Measurements from ENCODE around the gene RANBP17.

Gene RANBP17

DNA sequence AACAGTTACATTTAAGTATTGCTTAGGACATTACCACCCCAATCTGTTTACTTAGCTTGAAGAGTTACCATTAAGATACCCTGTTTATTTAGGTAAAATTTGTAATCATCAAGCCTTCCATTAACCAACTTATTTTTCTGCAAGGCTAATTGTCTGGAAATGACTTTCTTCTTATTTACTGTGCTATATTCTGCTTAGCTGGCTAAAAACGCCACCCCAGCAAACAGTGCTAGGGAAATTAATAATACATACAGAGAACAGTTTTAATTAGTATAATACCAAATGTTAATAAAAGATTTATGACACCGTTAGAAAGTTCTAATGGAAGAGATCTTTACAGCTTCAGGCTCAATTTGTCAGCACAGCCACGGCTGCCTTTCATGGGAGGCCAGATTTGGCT is 461.2 kb downstream of the RANBP17 start:
- no peak for DNase-seq

DNA sequence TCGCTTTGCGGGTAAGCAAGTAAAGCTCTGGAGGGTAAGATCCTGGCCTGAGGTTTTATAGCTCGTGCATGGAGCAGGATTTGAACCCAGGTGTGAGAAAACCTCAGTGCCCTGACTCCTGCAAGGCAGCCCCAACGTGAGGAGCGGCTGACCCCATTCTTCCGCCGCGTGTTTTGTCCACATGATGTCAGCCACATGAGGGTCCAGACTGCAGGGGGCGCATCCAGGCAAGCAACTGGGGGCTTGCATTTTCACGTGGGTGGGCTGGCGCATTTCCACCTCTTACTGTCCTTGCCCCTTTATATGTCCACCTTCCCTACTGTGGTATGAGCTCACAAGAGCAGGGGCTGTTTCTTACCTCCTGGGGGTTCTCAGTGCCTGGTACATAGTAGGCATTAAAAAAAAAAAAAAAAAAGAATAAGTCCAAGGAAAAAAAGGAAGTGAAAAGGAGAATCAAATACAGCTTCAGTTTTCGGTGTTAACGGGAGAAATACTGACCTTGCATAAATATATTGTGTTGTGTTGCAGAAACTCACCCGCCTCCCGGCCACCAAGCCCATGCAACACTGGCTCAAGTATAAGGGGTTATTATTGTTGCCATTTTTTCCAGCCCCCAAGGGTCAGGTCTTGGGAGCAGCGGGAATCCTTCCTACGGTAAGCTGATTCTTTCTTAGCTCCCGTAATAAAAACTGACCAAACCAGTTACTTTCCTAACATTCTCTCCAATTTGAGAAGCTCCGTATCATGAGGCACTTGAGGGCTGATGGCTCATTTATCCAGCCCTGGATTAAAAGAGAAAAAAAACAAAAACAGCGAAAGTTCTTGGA is 462.2 kb downstream of the RANBP17 start:
- no peak for DNase-seq

DNA sequence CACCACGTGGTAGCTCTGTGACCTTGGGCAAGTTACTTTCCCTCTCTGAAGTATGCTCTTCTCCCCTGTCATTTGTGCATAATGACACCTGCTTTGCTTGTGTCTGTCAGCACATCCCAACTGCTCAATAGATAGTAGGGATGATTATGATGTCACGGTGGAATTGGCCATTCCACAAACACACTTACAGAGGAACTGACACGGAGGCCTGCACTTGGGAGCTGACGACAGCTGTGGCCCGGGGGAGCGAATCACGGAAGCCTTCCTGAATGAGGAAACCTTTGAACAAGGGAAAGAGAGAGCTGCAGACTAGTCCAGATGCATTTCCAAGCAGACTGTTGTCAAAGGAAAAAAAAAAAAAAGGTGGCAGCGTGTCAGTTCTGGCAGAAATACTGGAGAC is 468.2 kb downstream of the RANBP17 start:
- no peak for DNase-seq

DNA sequence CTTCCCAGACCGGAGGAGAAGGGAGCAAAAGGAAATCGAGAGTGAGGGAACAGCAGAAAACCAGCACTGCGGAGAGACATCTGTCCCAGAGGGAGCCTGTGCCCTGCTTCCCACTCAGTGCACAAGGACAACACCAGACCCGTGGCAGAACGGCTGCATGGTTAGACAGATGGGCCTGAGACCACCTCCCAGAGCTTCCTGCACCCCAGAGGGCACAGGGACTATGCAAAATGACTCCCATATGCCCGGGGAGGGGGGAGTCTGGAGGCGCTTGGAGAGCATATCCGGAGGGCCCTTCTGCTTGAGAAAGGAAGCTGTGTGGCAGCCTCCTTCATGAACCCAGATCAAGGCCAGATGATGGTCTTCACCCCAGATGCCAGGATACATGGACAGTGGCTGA is 473.8 kb downstream of the RANBP17 start:
- no peak for DNase-seq

DNA sequence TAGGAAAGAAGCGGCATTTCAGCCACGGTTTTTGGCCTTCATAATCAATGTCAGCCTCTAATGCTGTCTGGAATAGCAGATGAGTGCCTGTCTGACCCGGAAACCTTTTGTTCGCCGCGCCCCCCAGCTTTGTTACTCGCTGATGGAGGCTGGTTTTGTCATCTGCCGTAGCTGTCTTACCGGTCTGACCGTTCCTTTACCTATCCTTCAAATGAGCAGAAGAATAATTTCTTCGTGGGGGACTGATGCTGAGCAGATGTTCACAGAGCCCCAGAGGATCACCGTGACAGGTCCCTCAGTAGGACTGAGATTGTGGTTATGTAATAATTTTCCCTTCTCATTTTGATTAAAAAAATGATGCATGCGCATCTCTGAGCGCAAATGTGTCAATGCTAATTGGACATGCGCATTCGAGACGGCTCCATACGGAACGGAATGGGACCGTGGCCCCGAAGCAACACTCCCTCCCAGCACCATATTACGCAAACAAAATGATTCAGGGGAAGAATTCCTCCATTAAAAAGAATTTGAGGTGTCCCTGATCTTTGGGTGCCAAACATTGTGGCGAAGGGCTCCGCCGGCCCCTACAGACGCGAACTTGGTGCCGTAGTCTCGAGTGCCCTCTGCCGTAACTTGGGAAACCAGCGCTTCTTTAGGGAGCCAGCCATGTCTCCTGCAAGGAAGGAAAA is 474.8 kb downstream of the RANBP17 start:
- DNase-seq: peak; percentile 38 to 49

DNA sequence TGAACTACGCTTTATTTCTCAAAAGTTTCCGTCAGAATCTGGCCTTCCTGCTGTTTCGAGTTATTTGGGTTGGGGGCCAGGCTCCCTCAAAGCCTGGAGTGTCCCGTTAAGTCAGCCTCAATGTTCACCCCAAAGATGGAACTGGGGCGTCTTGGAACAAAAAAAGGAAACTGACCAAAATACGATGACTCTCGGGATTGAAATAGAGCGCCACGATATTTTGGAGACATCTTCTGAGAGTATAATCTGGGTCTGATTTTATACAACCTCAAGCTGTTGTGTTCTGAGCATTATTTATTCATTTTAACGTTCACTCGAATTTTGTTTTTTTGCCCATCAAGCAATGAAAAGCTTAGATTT is 475.4 kb downstream of the RANBP17 start:
- DNase-seq: no peak

DNA sequence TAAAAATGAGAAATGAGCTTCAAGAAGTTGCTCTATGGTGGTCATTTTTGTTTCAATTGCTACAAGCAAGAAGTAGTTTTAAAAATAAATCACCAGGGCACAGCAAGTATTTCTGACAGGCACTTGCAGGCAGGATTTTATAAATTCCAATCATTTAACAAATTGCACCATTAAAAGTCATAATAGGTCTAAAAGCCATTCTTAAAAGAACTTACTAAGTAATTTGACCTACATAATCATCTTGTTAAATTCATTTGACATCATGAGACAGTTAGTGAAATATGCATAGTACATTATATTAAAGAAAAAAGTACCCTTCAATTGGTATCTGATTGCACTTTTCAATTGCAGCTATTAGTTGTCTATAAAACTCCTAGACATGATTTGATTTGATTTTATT is 478.2 kb downstream of the RANBP17 start:
- DNase-seq: no peak

DNA sequence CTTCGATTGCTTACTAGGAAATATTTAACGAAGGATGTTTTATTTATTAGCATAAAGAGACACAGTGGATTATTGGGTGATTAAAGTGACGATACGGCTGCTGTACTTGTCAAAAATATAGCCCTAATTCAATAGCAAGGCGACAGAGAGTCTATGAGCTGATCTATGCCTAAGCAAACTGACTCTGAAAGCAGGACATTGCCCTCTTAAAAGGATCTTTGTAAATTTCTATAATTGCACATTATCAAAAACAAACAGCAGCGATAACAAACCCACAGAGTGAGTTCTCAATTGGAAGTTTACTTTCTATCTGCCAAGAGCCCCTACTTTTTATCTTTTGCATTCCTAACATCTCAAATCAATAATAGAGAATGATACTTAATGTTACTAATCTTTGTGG is 478.7 kb downstream of the RANBP17 start:
- DNase-seq: no peak

DNA sequence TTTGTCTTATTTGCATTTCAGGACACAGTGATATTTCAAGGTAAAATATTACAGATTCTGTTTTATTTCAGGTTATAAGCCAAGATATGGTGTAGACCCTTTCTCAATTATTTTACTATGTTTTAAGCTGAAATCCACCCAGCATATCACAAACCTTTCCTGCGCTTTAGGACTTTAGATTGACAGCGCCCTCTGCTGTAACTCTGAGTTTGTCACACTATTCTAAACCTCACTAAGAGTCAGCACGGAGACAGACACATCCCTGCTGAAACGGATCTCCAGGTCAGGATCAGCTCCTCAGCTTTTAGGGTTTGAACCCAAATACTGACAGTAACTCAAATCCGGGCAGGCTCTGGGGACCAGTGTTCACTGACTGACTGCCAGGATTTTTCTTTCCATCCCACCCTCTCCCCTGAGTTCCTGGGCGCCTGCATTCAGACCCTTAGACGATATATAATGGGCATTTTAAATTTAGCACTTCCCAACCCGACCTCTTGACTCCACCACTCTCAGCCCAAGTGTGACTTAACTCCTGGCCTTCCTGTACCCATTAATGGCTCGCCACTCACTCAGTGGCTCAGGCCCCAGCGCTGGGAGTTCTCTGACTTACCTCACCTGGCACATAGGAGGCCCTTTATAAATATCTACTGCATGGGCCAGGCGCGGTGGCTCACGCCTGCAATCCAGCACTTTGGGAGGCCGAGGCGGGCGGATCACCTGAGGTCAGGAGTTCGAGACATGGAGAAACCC is 480.7 kb downstream of the RANBP17 start:
- peak; percentile 82 to 87 for DNase-seq

DNA sequence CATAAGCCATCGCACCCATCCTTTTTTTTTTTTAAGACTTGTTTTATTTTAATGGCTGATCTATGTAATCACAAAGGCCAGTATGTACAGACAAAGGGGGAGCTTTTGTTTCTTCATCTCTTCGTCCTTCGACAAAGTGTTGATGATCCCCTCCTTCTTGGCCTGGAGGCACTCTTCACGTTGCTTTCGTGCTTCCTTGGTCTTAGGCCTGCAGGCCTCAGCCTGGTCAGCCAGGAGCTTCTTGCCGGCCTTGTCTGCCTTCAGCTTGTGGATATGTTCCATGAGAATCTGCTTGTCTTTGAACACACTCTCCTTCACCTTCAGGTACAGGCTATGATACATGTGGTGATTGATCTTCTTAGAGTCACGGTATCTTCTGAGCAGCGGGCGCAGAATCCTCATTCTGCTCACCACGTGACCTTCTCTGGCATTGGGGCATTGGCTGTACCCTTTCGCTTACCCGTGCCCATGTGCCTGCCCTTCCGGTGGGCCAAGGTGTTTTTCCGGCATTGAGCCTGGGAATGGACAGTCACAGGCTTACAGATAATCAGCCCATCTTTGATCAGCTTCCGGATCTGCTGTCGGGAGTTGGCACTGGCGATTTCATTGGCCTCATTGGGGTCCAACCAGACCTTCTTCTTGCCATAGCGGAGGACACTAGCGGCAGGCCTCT is 483.3 kb downstream of the RANBP17 start:
- no peak for DNase-seq

Measured in Kasumi-1 (cell line).